Tibial nerve (tissue), 4 donors: ENCODE data around the gene MSI2. TPM values are rescaled to one million over a fixed set of nuclear protein-coding genes. Genes with fewer than 3 reads are reported as not detected.

Experiments
- DNase-seq, 2 donors: peaks; one replicate each; pipeline ENCODE4 v3.0.0-alpha.2; 2019; ENCODE audit warnings: low spot score in 2 of 2
- H3K27ac ChIP-seq, 4 donors: fragments of 200-600 bp; sonication (generic) in 3 of 4; one replicate each; pipeline ENCODE4 v1.5.1; 2017 to 2019; ENCODE audit warnings: mild to moderate bottlenecking in 1 of 4
- H3K27me3 ChIP-seq, 2 donors: fragments of 200-600 bp; sonication (generic) in 1 of 2; one replicate each; pipeline versions ENCODE4 v1.5.1 to v1.6.0; 2017 to 2019
- H3K36me3 ChIP-seq, 3 donors: fragments of 200-600 bp; sonication (generic); one replicate each; pipeline ENCODE4 v1.5.1; 2018 to 2019
- H3K4me1 ChIP-seq, 4 donors: fragments of 200-600 bp; sonication (generic) in 3 of 4; one replicate each; pipeline ENCODE4 v1.5.1; 2017 to 2019
- H3K4me3 ChIP-seq, 4 donors: fragments of 200-600 bp; sonication (generic) in 3 of 4; one replicate each; pipeline ENCODE4 v1.5.1; 2017 to 2019; ENCODE audit warnings: mild to moderate bottlenecking in 1 of 4, moderate library complexity in 1 of 4
- H3K9me3 ChIP-seq, 4 donors: fragments of 200-600 bp; sonication (generic) in 3 of 4; one replicate each; pipeline ENCODE4 v1.5.1; 2017 to 2019
- EP300 ChIP-seq, 2 donors: sonication (generic); formaldehyde crosslinking; IDR thresholded peaks; one replicate each; pipeline ENCODE4 v1.6.1; 2017; ENCODE audit warnings: antibody characterized with exemption in 2 of 2, mild to moderate bottlenecking in 1 of 2
- POLR2A ChIP-seq, 2 donors: fragments of 450-650 bp; IDR thresholded peaks; one replicate each; pipeline ENCODE4 v1.6.1; 2017; ENCODE audit warnings: antibody characterized with exemption in 2 of 2, mild to moderate bottlenecking in 2 of 2, moderate library complexity in 2 of 2
- WGBS, 2 donors: methylation state at CpG; one replicate each; pipeline ENCODE4 v1.1.5; 2018; 5-methylcytosine and 5-hydroxymethylcytosine counted together
- total RNA-seq, 4 donors: library from RNA; depleted of rRNA; stranded (reverse); fragments of >200 nt; gene quantifications; one replicate each; pipeline ENCODE4 v1.1.0, GENCODE V29; 2016
- TF ChIP-seq, protein P1 (sequence below), 5 experiments: fragments of 200-600 bp in 3 of 5; fragments of 450-650 bp in 2 of 5; sonication (generic) in 3 of 5; IDR thresholded peaks; one replicate each; pipeline ENCODE4 v1.5.1; 2016 to 2019; ENCODE audit warnings: antibody characterized with exemption in 5 of 5, mild to moderate bottlenecking in 3 of 5, moderate library complexity in 2 of 5

The MSI2 gene
- total RNA-seq, 4 donors from 2014 or later, result 11.5 to 18.3 (median 14.2) TPM

DNA sequence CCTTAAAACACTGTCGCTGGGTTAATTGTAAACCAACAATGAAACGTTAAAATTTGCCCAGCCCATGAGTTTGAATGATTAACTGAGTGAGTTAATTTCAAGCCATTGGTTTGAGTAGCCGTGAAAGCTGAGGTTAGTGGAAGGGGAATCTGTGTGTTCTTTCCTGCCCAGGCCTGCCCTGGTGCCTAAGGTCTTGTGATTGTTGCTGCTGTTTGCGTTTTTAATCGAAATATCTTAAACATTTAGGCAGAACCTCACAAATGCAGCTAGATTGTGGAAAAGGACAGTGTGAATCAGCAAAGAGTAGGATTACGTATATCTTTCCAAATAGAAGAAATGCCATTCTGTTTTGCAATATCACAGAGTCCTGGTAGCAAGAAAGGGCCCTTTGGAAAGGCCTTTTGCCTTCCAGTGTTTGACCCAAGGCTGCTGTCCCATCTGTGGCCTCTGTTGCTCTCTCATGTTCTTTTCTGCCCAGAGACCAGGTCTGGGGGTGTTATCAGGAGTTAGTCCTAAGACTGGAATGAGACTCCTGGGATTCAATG, 113.8 kb downstream of the MSI2 start:
- no peak for DNase-seq
- peak overlapping the region in 1 of 4 donors; percentile 14 for H3K27ac ChIP-seq
- TF ChIP-seq POLR2A (IDR thresholded peaks at IDR 0.05) (no peak), EP300 (IDR thresholded peaks at IDR 0.05) (no peak)
- TF ChIP-seq, protein P1, sequence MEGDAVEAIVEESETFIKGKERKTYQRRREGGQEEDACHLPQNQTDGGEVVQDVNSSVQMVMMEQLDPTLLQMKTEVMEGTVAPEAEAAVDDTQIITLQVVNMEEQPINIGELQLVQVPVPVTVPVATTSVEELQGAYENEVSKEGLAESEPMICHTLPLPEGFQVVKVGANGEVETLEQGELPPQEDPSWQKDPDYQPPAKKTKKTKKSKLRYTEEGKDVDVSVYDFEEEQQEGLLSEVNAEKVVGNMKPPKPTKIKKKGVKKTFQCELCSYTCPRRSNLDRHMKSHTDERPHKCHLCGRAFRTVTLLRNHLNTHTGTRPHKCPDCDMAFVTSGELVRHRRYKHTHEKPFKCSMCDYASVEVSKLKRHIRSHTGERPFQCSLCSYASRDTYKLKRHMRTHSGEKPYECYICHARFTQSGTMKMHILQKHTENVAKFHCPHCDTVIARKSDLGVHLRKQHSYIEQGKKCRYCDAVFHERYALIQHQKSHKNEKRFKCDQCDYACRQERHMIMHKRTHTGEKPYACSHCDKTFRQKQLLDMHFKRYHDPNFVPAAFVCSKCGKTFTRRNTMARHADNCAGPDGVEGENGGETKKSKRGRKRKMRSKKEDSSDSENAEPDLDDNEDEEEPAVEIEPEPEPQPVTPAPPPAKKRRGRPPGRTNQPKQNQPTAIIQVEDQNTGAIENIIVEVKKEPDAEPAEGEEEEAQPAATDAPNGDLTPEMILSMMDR (IDR thresholded peaks at IDR 0.05), result no peak
- peaks cover 0 to 7% (median 3%) of the 10 kb centered on the region in 4 donors for H3K4me1 ChIP-seq
- H3K27me3 ChIP-seq, result no peaks in the 10 kb centered on the region
- H3K36me3 ChIP-seq, result no peaks in the 10 kb centered on the region
- no peak overlapping the region for H3K4me3 ChIP-seq
- H3K9me3 ChIP-seq, result peaks cover 0 to 11% (median 0%) of the 10 kb centered on the region in 4 donors
- 67 to 71% methylated on average over 6 of the region's 6 CpGs for WGBS, 2 donors

GRCh38 chr17:57370619-57371018, 114.3 kb downstream of the MSI2 start:
- 96% methylated on average over 4 of the region's 4 CpGs for WGBS, 2 donors
- TF ChIP-seq POLR2A (IDR thresholded peaks at IDR 0.05) (no peak), EP300 (IDR thresholded peaks at IDR 0.05) (no peak)
- TF ChIP-seq, protein P1 (IDR thresholded peaks at IDR 0.05), result no peak
- peaks cover 0 to 11% (median 0%) of the 10 kb centered on the region in 4 donors for H3K9me3 ChIP-seq
- no peak overlapping the region for H3K4me3 ChIP-seq
- no peak for DNase-seq
- no peaks in the 10 kb centered on the region for H3K27me3 ChIP-seq
- H3K36me3 ChIP-seq, result no peaks in the 10 kb centered on the region
- peaks cover 0 to 7% (median 3%) of the 10 kb centered on the region in 4 donors for H3K4me1 ChIP-seq
- H3K27ac ChIP-seq, result no peak overlapping the region

- no peak overlapping the region for H3K4me3 ChIP-seq
- no peak for TF ChIP-seq POLR2A (IDR thresholded peaks at IDR 0.05)
- TF ChIP-seq, protein P1 (IDR thresholded peaks at IDR 0.05), result no peak
- TF ChIP-seq EP300 (IDR thresholded peaks at IDR 0.05), result no peak
- peaks cover 0 to under 1% (median 0%) of the 10 kb centered on the region in 4 donors for H3K4me1 ChIP-seq
- H3K27me3 ChIP-seq, result no peaks in the 10 kb centered on the region
- no peaks in the 10 kb centered on the region for H3K36me3 ChIP-seq
- 81 to 85% methylated on average over 3 of the region's 3 CpGs for WGBS, 2 donors
- H3K27ac ChIP-seq, result no peak overlapping the region
- DNase-seq, result no peak
- H3K9me3 ChIP-seq, result peaks cover 0 to 11% (median 0%) of the 10 kb centered on the region in 4 donors
Observed at GRCh38 chr17:57372156-57372555, 115.8 kb downstream of the MSI2 start.

DNA sequence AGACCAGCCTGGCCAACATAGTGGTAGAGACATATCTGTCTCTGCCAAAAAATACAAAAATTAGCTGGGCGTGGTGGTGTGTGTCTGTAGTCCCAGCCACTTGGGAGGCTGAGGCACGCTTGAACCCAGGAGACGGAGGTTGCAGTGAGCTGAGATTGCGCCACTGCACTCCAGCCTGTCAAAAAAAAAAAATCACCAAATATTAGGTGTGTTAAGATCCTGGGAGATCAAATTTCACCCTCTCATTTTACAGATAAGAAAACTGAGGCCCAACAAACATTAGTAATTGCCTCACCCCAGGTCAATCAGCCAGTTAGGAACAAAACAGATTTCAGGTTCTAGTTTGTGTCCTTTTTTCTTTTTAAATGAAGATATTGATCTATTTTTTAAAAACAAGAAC, 116.7 kb downstream of the MSI2 start:
- no peak overlapping the region for H3K27ac ChIP-seq
- H3K4me1 ChIP-seq, result no peaks in the 10 kb centered on the region
- no peaks in the 10 kb centered on the region for H3K27me3 ChIP-seq
- WGBS, 2 donors, result 94 to 98% methylated on average over 4 of the region's 4 CpGs
- H3K9me3 ChIP-seq, result peaks cover 0 to 11% (median 0%) of the 10 kb centered on the region in 4 donors
- H3K36me3 ChIP-seq, result no peaks in the 10 kb centered on the region
- no peak for DNase-seq
- no peak overlapping the region for H3K4me3 ChIP-seq
- no peak for TF ChIP-seq EP300 (IDR thresholded peaks at IDR 0.05)
- TF ChIP-seq, protein P1 (IDR thresholded peaks at IDR 0.05), result no peak

DNA sequence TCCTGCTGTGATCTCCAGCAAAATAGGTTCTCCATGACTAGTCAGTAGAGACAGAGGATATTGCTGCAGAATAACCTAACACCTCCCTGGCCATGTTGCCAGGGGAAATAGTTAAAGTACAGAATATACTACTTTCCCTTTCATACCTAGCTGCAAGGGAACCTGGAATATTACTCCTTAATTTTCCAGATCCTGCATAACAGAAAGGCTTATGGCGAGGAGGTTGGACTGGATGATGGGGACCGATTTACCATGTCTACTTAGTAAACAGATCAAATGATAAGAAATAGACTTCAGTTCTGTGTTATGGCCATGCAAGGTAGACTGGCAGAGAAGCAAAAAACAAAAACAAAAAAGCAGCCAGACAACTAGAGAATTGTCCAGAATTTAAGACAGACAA, 117.4 kb downstream of the MSI2 start:
- TF ChIP-seq, protein P1 (IDR thresholded peaks at IDR 0.05), result no peak
- TF ChIP-seq EP300 (IDR thresholded peaks at IDR 0.05) (no peak), POLR2A (IDR thresholded peaks at IDR 0.05) (no peak)
- WGBS, 2 donors, result 94 to 100% methylated on average over 2 of the region's 2 CpGs
- H3K4me1 ChIP-seq, result no peaks in the 10 kb centered on the region

More for the DNA sequence above, 117.4 kb downstream of the MSI2 start:
- Histone ChIP-seq H3K4me3 (no peak overlapping the region), H3K27ac (no peak overlapping the region), H3K36me3 (no peaks in the 10 kb centered on the region), H3K27me3 (no peaks in the 10 kb centered on the region), H3K9me3 (peaks cover 0 to 11% (median 0%) of the 10 kb centered on the region in 4 donors)
- DNase-seq, result no peak
